Transverse colon (tissue), 4 donors: ENCODE data around the gene SEMA3G.
A peak's percentile ranks its signal among the peaks of the same experiment; 100 is the strongest.

Experiments used
- CTCF ChIP-seq, 5 experiments: fragments of 200-600 bp in 3 of 5; fragments of 450-650 bp in 2 of 5; sonication (generic) in 3 of 5; IDR thresholded peaks; 1 replicate in 2 of 5; 2 replicates in 3 of 5; pipeline ENCODE4 v1.5.1; 2016 to 2017; ENCODE audit warnings: antibody characterized with exemption in 5 of 5, inconsistent platforms in 3 of 5, mild to moderate bottlenecking in 2 of 5, moderate library complexity in 1 of 5
- POLR2AphosphoS5 ChIP-seq, 3 donors: sonication (generic); formaldehyde crosslinking; IDR thresholded peaks; one replicate each; pipeline ENCODE4 v1.6.1; 2016; ENCODE audit warnings: antibody characterized with exemption in 3 of 3

DNA sequence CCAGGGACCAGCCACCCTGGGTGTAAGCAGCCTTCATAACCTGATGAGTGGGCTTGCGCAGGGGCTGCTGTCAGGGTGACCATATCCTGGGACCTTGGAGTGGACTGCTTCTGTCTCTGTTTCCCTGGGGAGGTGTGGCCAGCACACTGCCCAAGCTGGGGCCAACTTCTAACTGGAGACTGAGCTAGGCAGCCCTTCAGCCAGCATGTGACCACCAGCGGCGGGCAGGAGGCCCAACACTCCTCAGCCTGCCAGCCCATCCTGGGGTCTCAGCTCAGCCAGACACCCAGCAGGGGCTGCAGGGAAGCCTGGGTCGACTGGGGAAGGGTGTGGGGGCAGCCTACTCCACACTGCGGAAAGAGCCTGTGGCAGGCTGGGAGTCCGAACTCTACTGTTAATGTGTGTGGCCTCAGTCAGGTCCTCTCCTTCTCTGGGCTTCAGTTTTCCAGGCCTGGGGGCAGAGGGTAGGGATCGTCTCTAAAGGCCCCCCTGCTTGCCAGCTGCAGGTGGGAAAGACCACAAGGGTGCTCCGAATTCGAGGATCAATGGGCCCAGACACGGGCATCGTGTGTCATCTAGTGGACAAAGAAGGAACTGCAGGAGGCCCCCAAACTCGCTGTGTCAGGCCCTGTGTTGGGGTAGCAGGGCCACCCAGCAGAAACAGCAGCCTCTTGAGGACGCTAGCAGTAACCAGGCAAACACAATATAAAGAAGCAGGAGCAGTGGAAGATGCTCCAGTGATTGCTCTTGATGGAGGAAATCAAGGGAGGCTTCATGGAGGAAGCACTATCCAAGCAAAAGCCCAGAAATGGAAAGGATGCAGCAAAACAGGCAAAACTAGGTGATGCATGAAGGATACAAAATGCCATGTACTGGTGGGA lies 2.0 kb upstream of the SEMA3G start:
- TF ChIP-seq CTCF (IDR thresholded peaks at IDR 0.05) (peak; percentile 98 to 100 (median 100)), POLR2AphosphoS5 (IDR thresholded peaks at IDR 0.05) (no peak)
